ENCODE measurements around the gene ZNF101.

- TF ChIP-seq CTCF (IDR thresholded peaks at IDR 0.05) (no peak), EP300 (IDR thresholded peaks at IDR 0.05) (no peak), POLR2A (IDR thresholded peaks at IDR 0.05) (no peak)
Observed at GRCh38 chr19:19711934-19712828, 43.5 kb downstream of the ZNF101 start.

Data from ovary (tissue), 3 donors.